ENCODE results near the gene CCL25.

Gene CCL25

DNA sequence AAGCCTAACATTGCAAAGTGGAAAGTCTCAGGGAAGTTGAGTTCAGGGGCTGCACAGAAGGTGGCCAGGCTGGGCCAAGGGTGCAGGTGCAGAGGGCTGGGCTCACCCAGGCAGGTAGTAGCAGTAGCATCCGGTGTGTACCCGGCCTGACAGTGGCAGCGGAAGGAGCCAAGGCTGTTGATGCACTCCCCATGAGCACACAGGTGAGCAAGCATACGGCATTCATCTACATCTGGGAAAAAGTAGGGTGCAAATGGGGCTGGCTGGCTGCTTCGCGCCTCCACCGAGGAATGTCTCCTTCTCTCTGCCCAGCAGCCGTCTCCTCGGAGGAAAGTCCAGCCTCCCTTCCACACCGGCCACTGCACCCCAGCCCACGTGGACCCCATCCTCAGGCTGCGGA, 30.6 kb downstream of the CCL25 start:
- no peak for DNase-seq
- no peaks in the 10 kb centered on the region for H3K9me3 ChIP-seq
- no peaks in the 10 kb centered on the region for H3K36me3 ChIP-seq
- H3K4me3 ChIP-seq, result no peak overlapping the region
- TF ChIP-seq, protein P1, sequence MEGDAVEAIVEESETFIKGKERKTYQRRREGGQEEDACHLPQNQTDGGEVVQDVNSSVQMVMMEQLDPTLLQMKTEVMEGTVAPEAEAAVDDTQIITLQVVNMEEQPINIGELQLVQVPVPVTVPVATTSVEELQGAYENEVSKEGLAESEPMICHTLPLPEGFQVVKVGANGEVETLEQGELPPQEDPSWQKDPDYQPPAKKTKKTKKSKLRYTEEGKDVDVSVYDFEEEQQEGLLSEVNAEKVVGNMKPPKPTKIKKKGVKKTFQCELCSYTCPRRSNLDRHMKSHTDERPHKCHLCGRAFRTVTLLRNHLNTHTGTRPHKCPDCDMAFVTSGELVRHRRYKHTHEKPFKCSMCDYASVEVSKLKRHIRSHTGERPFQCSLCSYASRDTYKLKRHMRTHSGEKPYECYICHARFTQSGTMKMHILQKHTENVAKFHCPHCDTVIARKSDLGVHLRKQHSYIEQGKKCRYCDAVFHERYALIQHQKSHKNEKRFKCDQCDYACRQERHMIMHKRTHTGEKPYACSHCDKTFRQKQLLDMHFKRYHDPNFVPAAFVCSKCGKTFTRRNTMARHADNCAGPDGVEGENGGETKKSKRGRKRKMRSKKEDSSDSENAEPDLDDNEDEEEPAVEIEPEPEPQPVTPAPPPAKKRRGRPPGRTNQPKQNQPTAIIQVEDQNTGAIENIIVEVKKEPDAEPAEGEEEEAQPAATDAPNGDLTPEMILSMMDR (IDR thresholded peaks at IDR 0.05), result no peak
- H3K27ac ChIP-seq, result no peak overlapping the region
- intact Hi-C loops (cut with DNase I; ENCODE audit: low total_unique reads), result no loop called here
- no peaks in the 10 kb centered on the region for H3K4me1 ChIP-seq
- H3K27me3 ChIP-seq, result peaks cover 0 to 12% of the 10 kb centered on the region in 2 donors

DNA sequence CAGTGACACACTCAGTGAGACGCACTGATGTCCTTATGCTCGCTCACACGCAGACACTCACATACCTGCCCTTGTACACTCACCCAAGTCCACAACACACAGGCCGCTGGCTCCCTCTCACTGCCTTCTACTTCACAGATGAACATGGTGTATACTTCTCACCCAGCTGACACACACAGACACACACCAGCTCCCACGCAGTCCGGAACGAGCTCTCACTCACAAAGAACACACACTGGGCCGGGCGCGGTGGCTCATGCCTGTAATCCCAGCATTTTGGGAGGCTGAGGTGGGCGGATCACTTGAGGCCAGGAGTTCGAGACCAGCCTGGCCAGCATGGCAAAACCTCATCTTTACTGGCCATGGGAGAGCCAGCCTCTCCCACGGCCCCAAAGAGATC, 31.6 kb downstream of the CCL25 start:
- no peak overlapping the region for H3K4me3 ChIP-seq
- no peaks in the 10 kb centered on the region for H3K9me3 ChIP-seq
- H3K36me3 ChIP-seq, result no peaks in the 10 kb centered on the region
- H3K27me3 ChIP-seq, result peaks cover 0 to 12% of the 10 kb centered on the region in 2 donors
- DNase-seq, result no peak
- intact Hi-C loops (cut with DNase I; ENCODE audit: low total_unique reads), result no loop called here
- no peak overlapping the region for H3K27ac ChIP-seq
- H3K4me1 ChIP-seq, result no peaks in the 10 kb centered on the region
- TF ChIP-seq, protein P1 (IDR thresholded peaks at IDR 0.05), result no peak

DNA sequence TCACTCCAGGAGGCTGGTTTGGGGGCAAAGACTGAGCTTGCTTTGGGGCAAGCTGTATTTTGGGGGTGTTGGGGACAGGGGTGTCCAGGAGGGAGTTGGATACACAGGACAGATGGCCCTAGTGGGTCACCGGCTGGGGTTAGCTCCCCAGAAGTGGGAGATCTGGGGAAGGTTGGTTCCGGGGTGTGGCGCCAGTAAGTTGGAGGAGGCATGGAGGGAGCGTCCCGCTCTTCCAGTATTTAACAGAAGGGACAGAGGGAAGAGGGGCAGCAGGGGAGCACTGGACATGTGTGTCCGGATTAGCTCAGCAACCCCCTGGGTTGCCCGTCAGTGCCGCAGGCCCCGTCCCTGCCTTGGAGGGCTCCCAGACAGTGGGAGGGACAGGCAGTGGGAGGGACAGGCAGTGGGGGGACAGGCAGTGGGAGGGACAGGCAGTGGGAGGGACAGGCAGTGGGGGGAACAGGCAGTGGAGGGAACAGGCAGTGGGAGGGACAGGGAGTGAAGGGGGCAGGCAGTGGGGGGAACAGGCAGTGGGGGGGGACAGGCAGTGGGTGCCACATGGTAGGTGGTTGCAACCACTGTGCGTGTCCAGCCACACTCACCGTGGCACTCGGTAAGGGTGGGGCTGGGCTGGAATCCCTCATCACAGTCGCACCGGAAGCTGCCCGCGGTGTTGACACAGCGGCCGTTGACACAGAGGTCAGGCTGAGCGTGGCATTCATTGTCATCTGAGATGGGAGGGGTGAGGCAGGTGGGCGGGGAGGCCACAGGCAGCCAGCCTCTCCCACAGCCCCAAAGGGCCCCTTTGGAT, 33.2 kb downstream of the CCL25 start:
- Histone ChIP-seq H3K27ac (no peak overlapping the region), H3K27me3 (peaks cover 0 to 12% of the 10 kb centered on the region in 2 donors), H3K9me3 (peaks cover 0 to 3% (median 0%) of the 10 kb centered on the region in 3 donors), H3K36me3 (no peaks in the 10 kb centered on the region), H3K4me3 (no peak overlapping the region), H3K4me1 (no peaks in the 10 kb centered on the region)
- intact Hi-C loops (cut with DNase I; ENCODE audit: low total_unique reads), result no loop called here
- TF ChIP-seq, protein P1 (IDR thresholded peaks at IDR 0.05), result no peak
- no peak for DNase-seq

DNA sequence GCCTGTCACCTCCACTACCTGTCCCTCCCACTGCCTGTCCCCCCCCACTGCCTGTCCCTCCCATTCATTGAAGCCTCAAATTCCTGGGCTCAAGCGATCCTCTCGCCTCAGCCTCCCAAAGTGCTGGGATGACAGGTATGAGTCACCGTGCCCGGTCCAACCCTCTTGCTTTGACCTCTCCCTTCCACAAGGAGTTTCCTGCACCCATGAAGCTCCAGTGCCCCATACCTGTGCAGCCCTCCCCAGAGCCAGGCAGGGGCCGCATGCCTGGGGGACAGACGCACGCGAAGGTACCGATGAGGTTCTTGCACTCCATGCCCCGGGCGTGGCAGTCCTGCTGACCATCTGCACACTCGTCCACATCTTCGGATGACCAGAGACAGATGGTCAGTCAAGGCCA, 34.3 kb downstream of the CCL25 start:
- peaks cover 0 to 11% (median 0%) of the 10 kb centered on the region in 3 donors for H3K9me3 ChIP-seq
- intact Hi-C loops (cut with DNase I; ENCODE audit: low total_unique reads), result no loop called here
- no peak overlapping the region for H3K4me3 ChIP-seq
- peaks cover 0 to 12% of the 10 kb centered on the region in 2 donors for H3K27me3 ChIP-seq
- H3K4me1 ChIP-seq, result no peaks in the 10 kb centered on the region
- DNase-seq, result no peak
- TF ChIP-seq, protein P1 (IDR thresholded peaks at IDR 0.05), result no peak
- H3K36me3 ChIP-seq, result no peaks in the 10 kb centered on the region
- no peak overlapping the region for H3K27ac ChIP-seq

DNA sequence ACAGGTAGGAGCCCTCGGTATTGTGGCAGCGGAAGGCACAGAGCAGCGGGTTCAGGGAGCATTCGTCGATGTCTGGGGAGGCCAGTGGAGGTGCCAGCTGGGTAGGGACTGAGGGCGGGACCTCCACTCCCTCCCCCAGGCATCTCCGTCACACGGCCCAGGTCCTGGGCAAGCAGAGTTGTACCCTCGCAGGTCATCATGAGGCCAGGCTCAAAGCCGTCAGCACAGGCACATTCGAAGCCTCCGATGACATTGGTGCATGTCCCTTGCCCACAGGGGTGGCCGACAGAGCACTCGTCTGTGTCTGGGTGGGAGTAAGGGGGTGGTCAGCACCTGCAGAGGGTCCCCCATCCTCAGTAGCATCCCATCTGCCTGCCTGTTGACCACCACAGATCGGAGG, 35.3 kb downstream of the CCL25 start:
- intact Hi-C loops (cut with DNase I; ENCODE audit: low total_unique reads), result no loop called here
- DNase-seq, result no peak
- peaks cover 0 to 12% of the 10 kb centered on the region in 2 donors for H3K27me3 ChIP-seq
- TF ChIP-seq, protein P1 (IDR thresholded peaks at IDR 0.05), result no peak
- no peaks in the 10 kb centered on the region for H3K4me1 ChIP-seq
- no peaks in the 10 kb centered on the region for H3K36me3 ChIP-seq
- H3K27ac ChIP-seq, result no peak overlapping the region
- H3K4me3 ChIP-seq, result no peak overlapping the region
- H3K9me3 ChIP-seq, result peaks cover 0 to 11% (median 0%) of the 10 kb centered on the region in 3 donors
